Inferior parietal cortex (tissue), 1 donor: ENCODE results near the gene CCL3.
"Not testable (repeated sequence)": the region's sequence is repeated elsewhere in the genome, so short reads cannot be mapped to it uniquely, and the experiment has no call there.

Experiments
- DNase-seq: peaks from one replicate; pipeline ENCODE4 v3.0.0-alpha.2; 2016; ENCODE audit errors: extremely low spot score

Gene CCL3

GRCh38 chr17:36089888-36090836 is at the start of gene CCL3:
Gene CCL3, minus strand, starts transcription at chr17:36090143. Its CDS starts 85 bp downstream, at chr17:36090058.
- peak; percentile 4 for DNase-seq

DNA sequence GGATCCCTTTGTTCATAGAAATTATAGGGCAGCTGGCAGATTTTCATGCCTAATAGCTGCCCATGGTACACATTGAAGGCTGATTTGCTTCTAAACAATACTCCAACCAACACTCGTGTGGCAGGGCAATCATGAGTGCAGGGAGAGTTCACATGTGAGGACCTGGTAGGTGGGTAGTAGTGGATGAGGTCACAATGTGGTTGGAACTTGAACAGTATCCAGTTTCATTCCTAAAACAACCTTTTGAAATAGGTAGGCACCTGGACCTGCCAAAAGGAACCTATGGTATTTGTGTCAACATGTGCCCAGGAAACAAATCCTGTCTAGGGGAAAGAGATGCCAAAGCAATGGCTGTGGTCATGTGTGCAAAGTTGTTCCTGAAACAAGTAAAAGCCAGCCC is 46.5 kb upstream of the CCL3 start:
- DNase-seq = no peak

DNA sequence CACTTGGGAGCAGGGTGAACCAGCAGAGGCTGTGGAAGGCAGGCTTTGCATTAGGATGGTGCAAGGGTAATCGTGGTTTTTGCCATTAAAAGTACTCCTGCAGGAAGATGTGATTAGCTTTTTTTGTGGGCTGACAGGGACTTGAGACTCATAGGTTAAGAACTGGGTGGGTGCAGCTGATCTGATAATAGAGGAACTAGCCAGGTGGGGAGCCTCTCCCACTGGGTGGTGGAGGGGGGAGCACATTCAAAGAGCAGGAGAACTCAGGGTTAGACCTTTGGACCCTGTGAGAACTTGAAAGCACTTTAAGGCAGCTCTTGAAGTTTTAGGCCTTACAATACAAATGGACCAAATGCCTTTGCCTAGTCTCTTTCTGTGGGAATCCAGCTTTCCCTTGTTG is 46.1 kb upstream of the CCL3 start:
- DNase-seq = no peak

DNA sequence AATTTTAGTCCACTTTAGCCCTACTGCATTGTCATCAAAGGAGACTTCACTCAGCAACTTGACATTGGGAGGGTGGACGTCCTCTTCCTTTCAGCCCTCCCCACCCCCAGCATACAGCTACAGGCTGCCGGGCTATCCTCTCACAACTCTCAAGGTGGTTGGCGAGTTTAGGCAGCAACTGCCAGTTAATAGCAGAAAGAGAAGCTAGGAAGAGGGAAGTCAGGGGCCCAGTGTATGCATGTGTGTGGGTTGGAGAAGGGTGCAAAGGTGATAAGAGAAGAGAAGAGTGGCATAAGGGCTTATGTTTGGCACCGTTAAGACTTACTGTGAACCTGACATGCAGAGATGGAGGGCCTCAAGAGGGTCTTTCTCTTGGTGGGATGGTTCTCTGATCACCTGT is 45.5 kb upstream of the CCL3 start:
- no peak for DNase-seq

GRCh38 chr17:36133602-36134236 is 43.8 kb upstream of the CCL3 start:
- no peak for DNase-seq

DNA sequence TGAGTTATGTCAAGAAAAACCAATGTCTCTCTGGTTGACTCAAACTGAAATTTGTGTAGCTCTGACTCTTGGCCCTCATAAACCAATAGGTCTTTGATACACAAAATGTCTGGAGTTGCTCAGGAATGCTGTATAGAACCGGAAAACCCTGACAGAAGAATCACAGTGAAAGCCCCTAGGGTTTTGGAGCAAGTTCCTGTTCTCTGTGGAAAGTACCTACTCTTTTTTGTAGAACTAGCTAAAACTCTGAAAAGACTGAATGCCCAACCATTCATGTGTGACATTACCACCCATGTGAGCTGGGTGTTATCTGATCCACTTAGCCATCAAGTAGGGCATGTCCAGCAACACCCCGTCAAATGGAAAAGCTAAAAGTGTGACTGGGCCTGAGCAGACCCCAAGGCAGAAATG is 42.5 kb upstream of the CCL3 start:
- no peak for DNase-seq

DNA sequence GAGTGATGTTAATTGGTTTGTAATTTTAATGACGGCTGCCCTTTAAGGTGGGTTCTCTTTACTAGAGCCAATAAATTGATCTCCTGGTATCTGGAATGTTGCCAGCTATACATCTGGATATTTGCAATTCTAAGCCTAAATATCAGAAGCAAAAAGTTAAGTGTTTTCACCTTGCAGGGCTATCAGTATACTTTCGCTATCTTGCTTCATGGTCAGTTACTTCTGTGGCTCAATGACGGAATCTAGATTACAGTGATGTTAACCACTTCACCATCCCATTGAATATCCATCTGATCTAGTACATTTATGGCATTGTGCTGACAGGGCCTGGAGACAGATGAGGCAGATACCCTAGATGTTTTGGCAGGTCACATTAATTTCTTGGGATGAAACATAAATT is 42.0 kb upstream of the CCL3 start:
- no peak for DNase-seq

- no peak for DNase-seq
Observed at GRCh38 chr17:36131421-36131820, 41.5 kb upstream of the CCL3 start.

- DNase-seq = no peak
Observed at GRCh38 chr17:36130346-36130745, 40.4 kb upstream of the CCL3 start.

- no peak for DNase-seq
Observed at GRCh38 chr17:36129616-36130015, 39.7 kb upstream of the CCL3 start.

DNA sequence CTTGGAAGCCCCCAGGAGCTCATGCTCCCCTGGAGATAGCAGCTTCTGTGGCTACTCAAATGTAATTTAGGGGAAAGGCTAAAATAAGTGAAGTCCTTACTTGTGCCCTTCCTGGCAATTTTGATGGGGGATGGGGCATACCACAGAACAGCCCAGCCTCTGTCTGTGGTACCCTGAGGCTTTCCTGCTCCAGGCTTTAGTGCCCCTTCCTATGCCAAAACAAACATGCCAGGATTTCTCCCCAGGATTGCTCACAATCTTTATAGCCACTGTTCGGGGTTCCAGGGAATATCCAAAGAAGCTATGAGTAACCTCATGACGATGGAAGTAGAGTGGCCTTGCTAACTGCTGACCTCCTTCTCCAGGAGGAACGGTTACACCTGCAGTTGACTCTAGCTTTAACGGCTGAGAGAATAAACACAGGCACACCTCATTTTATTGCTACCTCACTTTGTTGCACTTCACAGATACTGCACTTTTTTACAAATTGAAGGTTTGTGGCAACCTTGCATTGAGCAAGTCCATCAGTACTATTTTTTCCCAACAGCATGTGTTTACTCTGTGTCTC is 38.6 kb upstream of the CCL3 start:
- no peak for DNase-seq

DNA sequence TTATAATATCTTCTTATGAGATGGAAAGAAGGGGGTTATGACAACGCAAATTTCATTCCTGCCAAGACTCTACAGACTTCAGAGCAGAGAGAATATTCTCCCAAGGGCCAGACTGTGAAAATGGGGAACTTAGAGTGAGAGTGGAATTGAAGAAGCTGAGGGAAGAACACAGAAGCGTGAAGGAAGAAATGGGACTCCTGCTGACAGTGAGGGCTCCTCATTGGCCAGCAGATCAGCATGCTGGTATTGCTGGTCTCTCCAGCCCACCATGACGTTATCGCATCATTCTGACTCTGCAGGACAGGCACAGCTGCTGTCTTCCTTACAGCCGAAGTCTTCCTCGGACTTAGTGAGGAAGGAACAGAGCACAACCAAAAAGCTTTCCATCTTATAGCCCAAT is 38.0 kb upstream of the CCL3 start:
- no peak for DNase-seq

- no peak for DNase-seq
Observed at GRCh38 chr17:36127199-36127893, 37.4 kb upstream of the CCL3 start.

DNA sequence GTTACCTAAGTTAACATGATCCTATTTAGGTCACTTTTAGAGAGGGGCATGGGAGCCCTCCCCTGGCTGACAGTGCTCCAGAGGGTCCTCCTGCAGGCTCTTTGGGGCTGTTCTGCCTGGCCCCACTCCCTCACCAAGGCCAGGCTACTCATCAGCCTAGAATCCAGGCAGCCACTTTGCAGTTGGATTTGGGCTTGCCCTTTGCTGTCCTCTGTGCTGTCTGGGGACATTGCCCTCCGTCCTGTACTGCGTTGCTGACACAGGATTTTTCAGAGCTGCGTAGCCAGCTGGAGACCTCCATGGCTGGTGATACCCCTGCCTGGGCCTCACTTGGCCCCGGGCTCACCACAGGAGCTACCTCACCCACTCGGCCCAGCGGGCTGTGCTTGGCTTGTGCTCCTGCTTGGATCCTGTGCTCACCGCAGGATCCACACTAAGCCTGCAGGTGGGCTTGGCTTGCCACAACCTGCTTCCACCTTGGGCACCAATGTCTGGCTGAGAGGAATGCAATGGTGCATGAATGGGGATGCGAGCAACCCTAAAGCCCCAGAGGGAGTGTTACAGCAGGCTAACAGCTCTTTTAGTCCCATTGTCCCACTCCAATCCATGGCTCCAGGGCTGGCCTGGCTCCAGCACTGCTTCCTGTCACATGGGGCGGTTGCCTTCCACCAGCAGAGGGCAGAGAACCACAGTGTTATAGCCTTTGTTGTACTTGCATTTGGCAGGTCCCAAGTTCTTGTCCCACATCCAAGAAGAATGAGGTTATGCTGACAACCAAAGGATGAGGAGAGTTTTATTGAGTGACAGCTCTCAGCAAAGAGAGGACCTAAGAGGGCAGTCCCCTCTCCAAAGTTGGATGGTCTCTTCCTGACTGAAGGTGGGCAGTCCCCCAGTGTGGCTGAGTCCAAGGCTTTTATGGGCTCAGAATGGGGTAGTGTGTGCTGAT is 35.2 kb upstream of the CCL3 start:
- no peak for DNase-seq

GRCh38 chr17:36123431-36123830 is 33.5 kb upstream of the CCL3 start:
- no peak for DNase-seq

GRCh38 chr17:36121099-36121498 is 31.2 kb upstream of the CCL3 start:
- not testable (repeated sequence) for DNase-seq

GRCh38 chr17:36120221-36120620 is 30.3 kb upstream of the CCL3 start:
- DNase-seq = no peak

- no peak for DNase-seq
Observed at GRCh38 chr17:36118477-36119353, 28.8 kb upstream of the CCL3 start.

DNA sequence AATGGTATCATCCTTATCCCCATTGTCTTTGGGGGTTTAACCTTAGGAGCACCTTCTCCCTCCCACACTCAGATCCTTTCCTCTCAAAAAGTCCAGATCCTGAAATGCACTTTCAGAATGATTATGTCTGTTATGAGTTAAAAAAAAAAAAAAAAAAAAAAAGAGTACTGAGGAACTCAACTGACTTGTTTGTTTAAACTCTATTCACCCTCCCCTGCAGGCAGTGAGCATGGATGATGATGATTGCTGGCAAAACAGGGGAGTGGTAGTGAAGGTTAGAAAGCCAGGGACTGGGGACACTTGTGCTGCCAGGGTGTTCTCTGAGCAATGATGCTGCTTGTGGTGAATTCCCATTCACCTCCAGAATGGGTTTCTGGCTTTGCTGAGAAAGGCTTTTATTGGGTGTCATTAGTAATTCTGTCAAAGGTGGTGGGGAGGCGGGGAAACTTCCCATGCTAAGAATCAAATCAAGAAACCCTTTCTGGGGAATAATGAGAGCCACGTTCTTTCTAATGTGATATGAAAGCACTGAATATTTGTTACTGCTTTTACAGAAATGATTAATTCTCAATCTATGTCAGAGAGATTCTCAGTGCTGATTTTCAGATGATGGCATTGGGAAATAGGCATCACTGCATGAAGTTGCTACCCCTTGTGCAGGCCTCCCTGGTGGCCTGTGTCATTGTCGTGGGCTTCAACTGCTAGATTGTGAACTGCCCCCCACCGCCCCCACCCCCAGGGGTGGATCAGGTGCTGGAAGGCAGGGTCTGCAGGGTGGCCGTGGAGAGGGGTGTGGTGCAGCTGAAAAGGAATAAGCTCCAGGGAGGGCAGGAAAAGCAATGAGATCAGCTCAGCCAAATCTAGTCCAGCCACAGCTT is 27.8 kb upstream of the CCL3 start:
- no peak for DNase-seq
